ENCODE results near the gene MFSD12. TPM values are rescaled to one million over a fixed set of nuclear protein-coding genes. Genes with fewer than 3 reads are reported as not detected.

The MFSD12 gene
- total RNA-seq, 4 donors from 2014 or later, result 36.4 to 90.9 (median 66.7) TPM

DNA sequence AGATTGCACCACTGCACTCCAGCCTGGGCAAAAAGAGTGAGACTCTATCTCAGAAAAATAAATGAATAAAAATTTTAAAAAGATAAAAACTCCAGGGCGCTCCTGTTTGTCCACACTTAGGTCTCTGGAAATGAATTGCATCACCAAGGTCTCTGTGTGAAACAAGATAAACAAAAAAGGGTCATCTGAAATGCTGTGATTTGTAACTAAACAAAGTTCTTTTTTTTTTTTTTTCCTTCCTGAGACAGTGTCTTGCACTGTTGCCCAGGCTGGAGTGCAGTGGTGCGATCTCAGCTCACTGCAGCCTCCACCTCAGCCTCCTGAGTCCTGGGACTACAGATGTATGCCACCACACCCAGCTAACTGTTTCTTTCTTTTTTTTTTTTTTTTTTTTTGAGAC is 39.7 kb downstream of the MFSD12 start:
- H3K36me3 ChIP-seq, result peaks cover 0 to under 1% of the 10 kb centered on the region in 2 donors
- TF ChIP-seq, protein P1, sequence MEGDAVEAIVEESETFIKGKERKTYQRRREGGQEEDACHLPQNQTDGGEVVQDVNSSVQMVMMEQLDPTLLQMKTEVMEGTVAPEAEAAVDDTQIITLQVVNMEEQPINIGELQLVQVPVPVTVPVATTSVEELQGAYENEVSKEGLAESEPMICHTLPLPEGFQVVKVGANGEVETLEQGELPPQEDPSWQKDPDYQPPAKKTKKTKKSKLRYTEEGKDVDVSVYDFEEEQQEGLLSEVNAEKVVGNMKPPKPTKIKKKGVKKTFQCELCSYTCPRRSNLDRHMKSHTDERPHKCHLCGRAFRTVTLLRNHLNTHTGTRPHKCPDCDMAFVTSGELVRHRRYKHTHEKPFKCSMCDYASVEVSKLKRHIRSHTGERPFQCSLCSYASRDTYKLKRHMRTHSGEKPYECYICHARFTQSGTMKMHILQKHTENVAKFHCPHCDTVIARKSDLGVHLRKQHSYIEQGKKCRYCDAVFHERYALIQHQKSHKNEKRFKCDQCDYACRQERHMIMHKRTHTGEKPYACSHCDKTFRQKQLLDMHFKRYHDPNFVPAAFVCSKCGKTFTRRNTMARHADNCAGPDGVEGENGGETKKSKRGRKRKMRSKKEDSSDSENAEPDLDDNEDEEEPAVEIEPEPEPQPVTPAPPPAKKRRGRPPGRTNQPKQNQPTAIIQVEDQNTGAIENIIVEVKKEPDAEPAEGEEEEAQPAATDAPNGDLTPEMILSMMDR (IDR thresholded peaks at IDR 0.05), result no peak
- no peak for TF ChIP-seq POLR2A (IDR thresholded peaks at IDR 0.05)
- H3K4me1 ChIP-seq, result peaks cover 0 to 9% of the 10 kb centered on the region in 2 donors
- H3K4me3 ChIP-seq (replicated peaks in 1 of 3), result no peak overlapping the region
- no peak for DNase-seq
- 90 to 94% methylated on average over 2 of the region's 2 CpGs for WGBS, 2 donors
- H3K9me3 ChIP-seq, result no peaks in the 10 kb centered on the region
- intact Hi-C loops (cut with DNase I), result no loop called here
- H3K27me3 ChIP-seq, result no peaks in the 10 kb centered on the region
- no peak overlapping the region for H3K27ac ChIP-seq

DNA sequence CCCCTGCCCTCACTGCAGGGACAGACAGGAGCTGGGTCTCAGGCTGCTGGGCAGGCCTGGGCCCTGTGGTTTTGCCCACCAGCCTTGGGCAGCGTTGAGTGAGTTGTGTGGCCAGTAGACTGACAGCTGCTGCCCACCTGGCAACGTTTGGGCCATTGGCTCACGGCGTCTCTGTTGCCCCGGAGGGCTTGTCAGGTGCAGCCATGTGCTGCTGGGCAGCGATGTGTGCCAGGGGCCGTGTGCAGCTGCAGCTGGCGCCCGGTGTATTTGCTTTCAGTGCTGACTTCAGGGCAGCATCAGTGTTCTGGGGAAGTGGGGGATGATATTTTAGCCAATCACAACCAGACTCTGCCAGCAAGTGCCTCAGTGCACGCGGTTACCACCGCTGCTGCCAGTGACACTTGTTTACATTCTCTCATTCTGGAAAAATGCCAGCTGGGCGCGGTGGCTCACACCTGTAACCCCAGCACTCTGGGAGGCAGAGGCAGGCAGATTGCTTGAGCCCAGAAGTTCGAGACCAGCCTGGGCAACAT is 40.6 kb downstream of the MFSD12 start:
- Histone ChIP-seq H3K9me3 (no peaks in the 10 kb centered on the region), H3K4me1 (peaks cover 0 to 9% of the 10 kb centered on the region in 2 donors), H3K27ac (no peak overlapping the region), H3K27me3 (no peaks in the 10 kb centered on the region), H3K4me3 (replicated peaks in 1 of 3) (no peak overlapping the region), H3K36me3 (no peaks in the 10 kb centered on the region)
- TF ChIP-seq, protein P1 (IDR thresholded peaks at IDR 0.05), result no peak
- intact Hi-C loops (cut with DNase I), result no loop called here
- DNase-seq, result peak in 1 of 2 donors; percentile 16
- 69 to 74% methylated on average over 6 to 15 of the region's 15 CpGs for WGBS, 2 donors

DNA sequence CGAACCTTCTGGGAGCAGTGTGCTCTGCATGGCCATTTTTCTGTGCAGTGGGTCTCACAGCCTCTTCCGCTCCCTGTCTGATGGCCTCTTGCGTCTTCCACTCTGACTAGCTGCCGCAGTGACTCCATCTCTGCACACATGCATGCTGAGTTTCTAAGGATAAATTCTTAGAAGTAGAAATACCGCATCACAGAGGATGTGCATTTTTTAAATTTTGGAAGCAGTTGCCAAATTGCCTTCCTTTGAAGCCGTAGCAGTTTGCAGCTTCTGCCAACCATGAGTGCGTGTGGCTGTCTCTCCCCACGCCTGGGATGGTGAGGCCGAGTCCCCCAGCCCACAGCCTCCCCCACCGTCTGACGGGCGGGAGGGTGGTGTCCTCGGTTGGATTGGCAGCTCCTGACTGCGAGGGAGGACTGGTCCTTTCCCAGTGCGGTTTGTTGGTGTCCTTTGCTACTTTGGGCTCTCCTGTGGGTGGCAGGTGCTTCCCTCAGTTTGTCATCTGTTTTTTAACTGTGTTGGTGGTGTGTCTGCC is 41.4 kb downstream of the MFSD12 start:
- Histone ChIP-seq H3K27ac (no peak overlapping the region), H3K4me3 (replicated peaks in 1 of 3) (no peak overlapping the region), H3K9me3 (no peaks in the 10 kb centered on the region), H3K36me3 (no peaks in the 10 kb centered on the region), H3K4me1 (peaks cover 0 to 9% of the 10 kb centered on the region in 2 donors), H3K27me3 (no peaks in the 10 kb centered on the region)
- intact Hi-C loops (cut with DNase I), result no loop called here
- TF ChIP-seq, protein P1 (IDR thresholded peaks at IDR 0.05), result no peak
- no peak for TF ChIP-seq POLR2A (IDR thresholded peaks at IDR 0.05)
- 82 to 86% methylated on average over 13 to 15 of the region's 15 CpGs for WGBS, 2 donors
- no peak for DNase-seq

DNA sequence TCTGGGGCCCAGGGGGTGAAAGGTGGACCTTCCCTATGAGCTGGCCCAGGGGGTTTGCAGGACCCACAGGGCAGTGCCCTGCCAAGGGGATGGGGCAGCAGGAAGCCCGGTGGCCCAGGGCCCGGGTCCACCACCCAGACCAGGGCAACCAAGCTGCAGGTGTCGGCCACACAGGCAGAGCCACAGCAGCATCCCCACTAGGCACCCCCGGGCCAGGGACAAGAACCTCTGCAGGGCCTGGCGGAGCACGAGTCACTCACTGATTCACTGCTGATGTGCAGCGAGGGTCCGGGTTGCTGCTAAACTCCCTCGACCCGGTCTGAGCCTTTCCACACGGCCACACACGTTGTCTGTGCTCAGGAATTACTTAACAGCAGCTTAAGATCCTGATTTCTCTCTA is 42.5 kb downstream of the MFSD12 start:
- no peak for DNase-seq
- 88% methylated on average over 7 to 8 of the region's 12 CpGs for WGBS, 2 donors
- no peaks in the 10 kb centered on the region for H3K27me3 ChIP-seq
- H3K4me1 ChIP-seq, result peaks cover 0 to 9% of the 10 kb centered on the region in 2 donors
- TF ChIP-seq POLR2A (IDR thresholded peaks at IDR 0.05), result no peak
- TF ChIP-seq, protein P1 (IDR thresholded peaks at IDR 0.05), result no peak
- intact Hi-C loops (cut with DNase I), result no loop called here
- H3K4me3 ChIP-seq (replicated peaks in 1 of 3), result no peak overlapping the region
- no peaks in the 10 kb centered on the region for H3K36me3 ChIP-seq
- no peaks in the 10 kb centered on the region for H3K9me3 ChIP-seq
- no peak overlapping the region for H3K27ac ChIP-seq

DNA sequence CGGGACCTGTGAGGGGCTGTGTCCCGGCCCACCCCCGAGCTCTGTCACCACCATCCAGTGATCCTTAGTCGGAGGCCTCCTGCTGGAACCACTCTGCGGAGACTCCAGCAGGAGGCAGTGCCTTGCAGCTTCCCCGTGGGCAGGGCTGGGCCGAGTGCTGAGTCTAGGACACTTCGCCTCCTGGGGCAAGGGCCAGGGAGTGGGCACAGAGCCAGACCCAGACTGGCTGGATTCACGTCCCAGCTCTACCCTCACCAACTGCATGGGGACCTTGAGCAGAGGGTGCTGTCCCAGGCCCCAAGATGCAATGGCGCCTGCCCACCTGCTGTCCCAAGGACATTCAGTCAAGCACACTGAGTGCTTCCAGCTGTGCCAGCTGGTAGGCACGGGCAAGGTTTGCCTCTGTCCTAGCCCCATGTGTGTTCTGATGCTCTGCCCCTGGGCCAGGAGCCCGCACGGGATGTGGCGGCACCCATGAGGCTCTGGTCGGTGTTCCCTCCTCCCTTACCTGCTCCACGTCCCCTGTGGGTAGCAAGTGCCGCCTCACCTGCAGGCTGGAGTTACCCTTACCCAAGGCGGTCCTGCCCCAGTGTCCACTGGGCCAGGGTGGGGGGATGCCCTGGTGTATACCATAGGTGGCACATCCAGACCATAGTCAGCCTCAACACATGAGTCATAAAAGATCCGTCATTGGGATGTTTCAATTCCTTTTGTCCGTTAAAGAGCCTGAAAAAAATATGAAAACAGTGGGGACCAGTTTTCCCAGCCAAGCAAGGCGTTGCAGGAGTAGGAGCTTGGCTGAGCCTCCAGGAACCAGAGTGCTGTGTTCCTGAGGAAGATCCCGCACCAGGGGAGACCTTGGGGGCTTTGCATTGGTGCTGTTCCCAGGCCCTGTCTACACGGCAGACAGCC is 43.9 kb downstream of the MFSD12 start:
- Histone ChIP-seq H3K4me1 (peaks cover 0 to 3% of the 10 kb centered on the region in 2 donors), H3K36me3 (no peaks in the 10 kb centered on the region), H3K4me3 (replicated peaks in 1 of 3) (no peak overlapping the region), H3K9me3 (no peaks in the 10 kb centered on the region), H3K27me3 (no peaks in the 10 kb centered on the region), H3K27ac (no peak overlapping the region)
- 82 to 91% methylated on average over 16 to 21 of the region's 23 CpGs for WGBS, 2 donors
- DNase-seq, result peak; percentile 19 to 37
- intact Hi-C loops (cut with DNase I), result no loop called here
- TF ChIP-seq, protein P1 (IDR thresholded peaks at IDR 0.05), result no peak
- TF ChIP-seq POLR2A (IDR thresholded peaks at IDR 0.05), result no peak

Data from thyroid gland (tissue), 4 donors.